PC-3 (cell line): ENCODE data around the gene CGRRF1. TPM values are rescaled to one million over a fixed set of nuclear protein-coding genes. Genes with fewer than 3 reads are reported as not detected.

Source experiments
- ATAC-seq: fragments of 200-7000 bp; cut with Tn5 transposase; 2 replicates; pipeline ENCODE4 v1.9.1; 2020; ENCODE audit warnings: mild to moderate bottlenecking, moderate library complexity
- BruUV-seq: library from RNA; stranded (reverse); fragments of 400-500 nt; replicated peaks from 2 replicates; lab custom pipeline; 2021; lab: Mats Ljungman, UMichigan
- CTCF ChIA-PET: fragments of 300-600 bp; sonication (Branson Sonifier 250); formaldehyde crosslinking; loops from one replicate; lab custom pipeline; 2022; ENCODE audit warnings: antibody characterized with exemption; lab: Charles Lee
- POLR2A ChIA-PET: fragments of 300-600 bp; sonication (Branson Sonifier 250); formaldehyde crosslinking; loops from one replicate; lab custom pipeline; 2022; ENCODE audit warnings: antibody characterized with exemption; ENCODE audit not compliant: unreplicated experiment; lab: Charles Lee
- DNase-seq: peaks from one replicate; pipeline ENCODE4 v3.0.0-alpha.2; 2015
- H2AFZ ChIP-seq: fragments of 300-600 bp; sonication (generic); 2 replicates; pipeline ENCODE4 v1.6.0; 2016; ENCODE audit warnings: antibody characterized with exemption, low read length
- H3F3A ChIP-seq: fragments of 300-600 bp; sonication (generic); one replicate; pipeline ENCODE4 v1.6.0; 2017; ENCODE audit warnings: antibody characterized with exemption, low read length, control low read depth, mild to moderate bottlenecking; ENCODE audit not compliant: unreplicated experiment
- H3K27ac ChIP-seq: fragments of 300-600 bp; sonication (generic); 2 replicates; pipeline ENCODE4 v1.5.1; 2016; ENCODE audit warnings: mild to moderate bottlenecking, low read length
- H3K27me3 ChIP-seq: fragments of 300-600 bp; sonication (generic); 2 replicates; pipeline ENCODE4 v1.6.1; 2016; ENCODE audit warnings: low read length, mixed read lengths
- H3K36me3 ChIP-seq: fragments of 300-600 bp; sonication (generic); 2 replicates; pipeline ENCODE4 v1.6.1; 2016; ENCODE audit warnings: low read depth, mixed run types, low read length, mixed read lengths
- H3K4me1 ChIP-seq: fragments of 300-600 bp; sonication (generic); 2 replicates; pipeline ENCODE4 v1.5.1; 2016; ENCODE audit warnings: low read length; ENCODE audit not compliant: insufficient read depth
- H3K4me2 ChIP-seq: fragments of 300-600 bp; sonication (generic); 2 replicates; pipeline ENCODE4 v1.6.0; 2016; ENCODE audit warnings: low read length
- H3K4me3 ChIP-seq: fragments of 300-600 bp; sonication (generic); 2 replicates; pipeline ENCODE4 v1.5.1; 2016; ENCODE audit warnings: mild to moderate bottlenecking, low read length, mixed read lengths
- H3K79me2 ChIP-seq: fragments of 300-600 bp; sonication (generic); 2 replicates; pipeline ENCODE4 v1.6.1; 2017; ENCODE audit warnings: low read length, mixed read lengths
- H3K9ac ChIP-seq: fragments of 300-600 bp; sonication (generic); 2 replicates; pipeline ENCODE4 v1.6.0; 2016; ENCODE audit warnings: mild to moderate bottlenecking, low read length
- H3K9me2 ChIP-seq: fragments of 300-600 bp; sonication (generic); replicated peaks from 2 replicates; pipeline ENCODE4 v1.6.1; 2016; ENCODE audit warnings: mixed run types, low read length, mixed read lengths
- H3K9me3 ChIP-seq: fragments of 300-600 bp; sonication (generic); 2 replicates; pipeline ENCODE4 v1.6.1; 2016; ENCODE audit warnings: low read length, mixed read lengths
- H4K20me1 ChIP-seq: fragments of 300-600 bp; sonication (generic); 2 replicates; pipeline ENCODE4 v1.6.1; 2016; ENCODE audit warnings: low read length, mixed read lengths
- CTCF ChIP-seq: fragments of 300-600 bp; sonication (generic); conservative IDR thresholded peaks from 2 replicates; pipeline ENCODE4 v1.5.1; 2017; ENCODE audit warnings: antibody characterized with exemption, low read depth, mild to moderate bottlenecking, low read length
- EZH2 ChIP-seq: fragments of 300-600 bp; sonication (generic); IDR thresholded peaks from one replicate; pipeline ENCODE4 v1.6.1; 2017; ENCODE audit warnings: antibody characterized with exemption, mild to moderate bottlenecking, low read length; ENCODE audit not compliant: unreplicated experiment
- EZH2phosphoT487 ChIP-seq: fragments of 300-600 bp; sonication (generic); IDR thresholded peaks from 2 replicates; pipeline ENCODE4 v1.6.1; 2018; ENCODE audit warnings: mild to moderate bottlenecking, antibody characterized with exemption, low read length, borderline replicate concordance
- intact Hi-C: fragments of 100-400 bp; cut with micrococcal nuclease; formaldehyde crosslinking; loops from 2 replicates; pipeline ENCODE4 v1.9.0; 2023
- total RNA-seq: library from RNA; depleted of rRNA; stranded (reverse); fragments of >200 nt; gene quantifications from 2 replicates; pipeline ENCODE4 v1.2.3, GENCODE V29; 2014

CGRRF1 gene
- total RNA-seq, 1 experiment from 2014 or later: 31.3 TPM

DNA sequence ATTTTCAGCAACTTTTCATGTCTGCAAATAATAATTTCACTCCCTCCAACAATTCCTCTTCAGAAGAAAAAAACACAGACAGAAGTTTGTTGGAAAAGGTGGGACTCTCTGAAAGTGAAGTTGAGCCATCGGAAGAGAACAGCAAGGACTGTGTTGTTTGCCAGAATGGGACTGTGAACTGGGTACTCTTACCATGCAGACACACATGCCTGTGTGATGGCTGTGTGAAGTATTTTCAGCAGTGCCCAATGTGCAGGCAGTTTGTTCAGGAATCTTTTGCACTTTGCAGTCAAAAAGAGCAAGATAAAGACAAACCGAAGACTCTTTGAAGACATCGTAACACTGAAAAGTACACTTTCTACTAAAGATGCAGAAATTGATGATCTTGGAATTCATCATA, 28.3 kb downstream of the CGRRF1 start:
- ATAC-seq: no peak
- Histone ChIP-seq H3K27ac (no peak overlapping the region), H3K4me3 (no peak overlapping the region), H2AFZ (no peak overlapping the region), H3K4me2 (no peak overlapping the region), H3K9me3 (no peaks in the 10 kb centered on the region), H3K79me2 (no peaks in the 10 kb centered on the region), H4K20me1 (no peaks in the 10 kb centered on the region), H3K9ac (no peak overlapping the region), H3K9me2 (no peaks in the 10 kb centered on the region), H3K4me1 (no peaks in the 10 kb centered on the region), H3F3A (no peaks in the 10 kb centered on the region), H3K36me3 (peaks cover 11% of the 10 kb centered on the region), H3K27me3 (no peaks in the 10 kb centered on the region)
- ChIA-PET CTCF (no interaction called here), POLR2A (interaction anchor here (0.6 kb wide), 2 partner anchors 16 to 147 kb away, joined by 4 to 6 read pairs; no protein-coding TSS in a partner anchor)
- intact Hi-C loops: no loop called here
- TF ChIP-seq EZH2 (no peak), EZH2phosphoT487 (no peak), CTCF (no peak)
- no TSS peak for BruUV-seq
- DNase-seq: no peak

DNA sequence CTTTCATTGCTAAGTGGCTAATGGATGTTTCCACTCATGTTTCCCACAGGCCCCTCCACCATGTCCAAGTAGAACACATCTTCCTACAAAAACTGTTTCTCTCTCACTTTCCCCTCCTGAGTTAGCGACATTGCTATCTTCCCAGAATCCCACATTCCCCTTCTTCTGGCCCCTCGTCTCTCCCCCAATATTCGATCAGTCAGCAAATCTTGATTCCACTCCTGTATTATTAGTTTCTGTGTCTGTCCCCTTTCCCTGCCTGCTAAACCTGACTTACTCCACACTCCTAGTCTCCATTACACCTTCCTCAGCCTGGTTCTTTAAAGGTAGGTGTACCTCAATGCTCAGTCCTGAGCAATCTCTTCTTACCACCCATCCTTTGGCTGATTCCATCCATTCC, 37.9 kb downstream of the CGRRF1 start:
- TF ChIP-seq EZH2phosphoT487 (no peak), EZH2 (no peak), CTCF (no peak)
- POLR2A ChIA-PET: no interaction called here
- no peaks in the 10 kb centered on the region for H4K20me1 ChIP-seq

DNA sequence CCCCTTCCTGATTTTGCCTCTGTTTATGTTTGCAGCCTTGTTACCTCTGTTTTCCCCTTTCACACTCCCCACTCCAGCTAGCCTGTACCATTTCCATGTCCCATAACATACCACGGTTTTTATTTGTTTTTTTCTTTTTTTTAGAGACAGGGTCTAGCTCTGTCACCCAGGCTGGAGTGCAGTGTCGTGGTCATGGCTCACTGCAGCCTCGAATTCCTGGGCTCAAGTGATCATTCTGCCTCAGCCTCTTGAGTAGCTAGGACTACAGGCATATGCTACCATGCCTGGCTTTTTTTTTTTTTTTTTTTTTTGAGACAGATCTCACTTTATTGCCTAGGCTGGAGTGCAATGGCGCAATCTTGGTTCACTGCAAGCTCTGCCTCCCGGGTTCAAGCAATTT, 38.8 kb downstream of the CGRRF1 start:
- BruUV-seq: no TSS peak
- Histone ChIP-seq H3K9me3 (no peaks in the 10 kb centered on the region), H3K9me2 (no peaks in the 10 kb centered on the region), H2AFZ (no peak overlapping the region), H3K79me2 (no peaks in the 10 kb centered on the region), H3K4me2 (no peak overlapping the region), H3K36me3 (no peaks in the 10 kb centered on the region), H3K9ac (no peak overlapping the region), H3K4me1 (no peaks in the 10 kb centered on the region), H4K20me1 (no peaks in the 10 kb centered on the region), H3F3A (no peaks in the 10 kb centered on the region), H3K27me3 (no peaks in the 10 kb centered on the region), H3K27ac (no peak overlapping the region), H3K4me3 (no peak overlapping the region)
- intact Hi-C loops: no loop called here
- ATAC-seq: no peak
- TF ChIP-seq EZH2phosphoT487 (no peak), EZH2 (no peak), CTCF (no peak)
- CTCF ChIA-PET: interaction anchor here (0.6 kb wide), 1 partner anchor 264 kb away, joined by 5 read pairs; no protein-coding TSS in a partner anchor
- POLR2A ChIA-PET: no interaction called here
- no peak for DNase-seq

More for the DNA sequence above, 37.9 kb downstream of the CGRRF1 start:
- H3K27ac ChIP-seq: no peak overlapping the region
- no peak overlapping the region for H3K4me3 ChIP-seq
- H3K79me2 ChIP-seq: no peaks in the 10 kb centered on the region
- BruUV-seq: no TSS peak
- H3K9ac ChIP-seq: no peak overlapping the region
- H2AFZ ChIP-seq: no peak overlapping the region
- H3K4me1 ChIP-seq: no peaks in the 10 kb centered on the region
- no peaks in the 10 kb centered on the region for H3K9me3 ChIP-seq
- ATAC-seq (no peak), DNase-seq (no peak)
- H3K4me2 ChIP-seq: no peak overlapping the region
- no peaks in the 10 kb centered on the region for H3F3A ChIP-seq
- intact Hi-C loops: no loop called here
- H3K36me3 ChIP-seq: no peaks in the 10 kb centered on the region
- H3K27me3 ChIP-seq: no peaks in the 10 kb centered on the region
- CTCF ChIA-PET: no interaction called here
- H3K9me2 ChIP-seq: no peaks in the 10 kb centered on the region
